GM12878 (cell line): ENCODE results near the gene RPS6KC1. TPM values are rescaled to one million over a fixed set of nuclear protein-coding genes. Genes with fewer than 3 reads are reported as not detected.

Source experiments
- ATAC-seq: fragments of 200-7000 bp; cut with Tn5 transposase; 3 replicates; pipeline ENCODE4 v1.9.1; 2020; ENCODE audit warnings: mild to moderate bottlenecking, moderate library complexity
- BruUV-seq: library from RNA; stranded (reverse); fragments of 400-500 nt; replicated peaks from 2 replicates; lab custom pipeline; 2021; lab: Mats Ljungman, UMichigan
- CTCF ChIA-PET: fragments of 300-600 bp; sonication (Branson Sonifier 250); formaldehyde crosslinking; extraction: SDS; loops from one replicate; lab custom pipeline; 2021; ENCODE audit warnings: inconsistent platforms; lab: Yijun Ruan, JAX
- POLR2A ChIA-PET: fragments of 350-600 bp; formaldehyde crosslinking; extraction: SDS; loops from one replicate; lab custom pipeline; 2021; ENCODE audit warnings: inconsistent platforms; lab: Charles Lee
- RAD21 ChIA-PET: fragments of 300-600 bp; sonication (Branson Sonifier 250); formaldehyde crosslinking; loops from one replicate; lab custom pipeline; 2023; ENCODE audit warnings: antibody characterized with exemption; ENCODE audit not compliant: unreplicated experiment; lab: Charles Lee
- SMC1A ChIA-PET: fragments of 300-600 bp; sonication (Branson Sonifier 250); formaldehyde crosslinking; loops from one replicate; lab custom pipeline; 2023; ENCODE audit not compliant: unreplicated experiment, uncharacterized antibody; lab: Charles Lee
- DNase-seq: peaks from one replicate; pipeline ENCODE4 v3.0.0-alpha.2; 2011; ENCODE audit warnings: low read depth, low spot score
- FAIRE-seq: peaks from 3 replicates; lab custom pipeline; 2011; peaks lifted over from hg19 to GRCh38; lab: Jason Lieb, UNC
- H2AFZ ChIP-seq: 2 replicates; pipeline ENCODE4 v1.6.0; 2011; ENCODE audit warnings: low read depth, low read length, control low read depth; ENCODE audit not compliant: control insufficient read depth
- H3K27ac ChIP-seq: 2 replicates; pipeline ENCODE4 v1.5.1; 2011; ENCODE audit warnings: control low read depth; ENCODE audit not compliant: control insufficient read depth, insufficient read depth
- H3K27me3 ChIP-seq, 2 experiments: replicated peaks in 1 of 2; 2 replicates each; pipeline versions ENCODE4 v1.6.0 to v1.6.1; 2011; ENCODE audit warnings: low read length in 1 of 2; ENCODE audit not compliant: control insufficient read depth in 2 of 2, insufficient read depth in 2 of 2
- H3K36me3 ChIP-seq, 2 experiments: 2 replicates each; pipeline ENCODE4 v1.5.1; 2011; ENCODE audit warnings: low read length in 1 of 2; ENCODE audit not compliant: control insufficient read depth in 2 of 2, insufficient read depth in 2 of 2
- H3K4me1 ChIP-seq: 2 replicates; pipeline ENCODE4 v1.6.1; 2011; ENCODE audit warnings: mild to moderate bottlenecking, low read length, moderate library complexity, mixed read lengths; ENCODE audit not compliant: control insufficient read depth, insufficient read depth
- H3K4me2 ChIP-seq: 2 replicates; pipeline ENCODE4 v1.6.0; 2011; ENCODE audit warnings: control low read depth; ENCODE audit not compliant: control insufficient read depth, insufficient read depth
- H3K4me3 ChIP-seq: fragments of 200-600 bp; sonication (generic); 2 replicates; pipeline ENCODE4 v1.5.1; 2016
- H3K79me2 ChIP-seq: 2 replicates; pipeline ENCODE4 v1.6.0; 2011; ENCODE audit warnings: low read length; ENCODE audit not compliant: control insufficient read depth, insufficient read depth
- H3K9ac ChIP-seq: 2 replicates; pipeline ENCODE4 v1.8.0; 2011; ENCODE audit warnings: low read length, control low read depth, mixed read lengths; ENCODE audit not compliant: control insufficient read depth, insufficient read depth
- H3K9me3 ChIP-seq: replicated peaks from 3 replicates; pipeline ENCODE4 v1.5.1; 2011; ENCODE audit warnings: mild to moderate bottlenecking, low read length; ENCODE audit not compliant: control insufficient read depth, insufficient read depth
- H4K20me1 ChIP-seq: 2 replicates; pipeline ENCODE4 v1.6.0; 2011; ENCODE audit not compliant: control insufficient read depth, insufficient read depth
- BACH1 ChIP-seq: fragments of 450-650 bp; IDR thresholded peaks from 2 replicates; pipeline ENCODE4 v1.6.1; 2017; ENCODE audit warnings: mild to moderate bottlenecking, borderline replicate concordance
- BRCA1 ChIP-seq: IDR thresholded peaks from 2 replicates; pipeline ENCODE4 v1.6.1; 2011; ENCODE audit warnings: low read depth, low read length, improper control_type of control experiment
- CHD2 ChIP-seq: IDR thresholded peaks from 2 replicates; pipeline ENCODE4 v1.6.1; 2011; ENCODE audit warnings: low read depth, low read length, improper control_type of control experiment, borderline replicate concordance
- EZH2 ChIP-seq: IDR thresholded peaks from 2 replicates; pipeline ENCODE4 v1.6.1; 2012; ENCODE audit warnings: low read depth, mild to moderate bottlenecking, control low read depth, inconsistent platforms, low read length, borderline replicate concordance; ENCODE audit not compliant: control insufficient read depth
- FOS ChIP-seq: IDR thresholded peaks from 3 replicates; pipeline ENCODE4 v1.6.1; 2011; ENCODE audit warnings: borderline replicate concordance; ENCODE audit not compliant: insufficient read length; ENCODE audit errors: extremely low read depth
- HDAC6 ChIP-seq: fragments of 200-600 bp; sonication (generic); IDR thresholded peaks from one replicate; pipeline ENCODE4 v1.8.0; 2017; ENCODE audit warnings: antibody characterized with exemption; ENCODE audit not compliant: unreplicated experiment
- JUND ChIP-seq: IDR thresholded peaks from 2 replicates; pipeline ENCODE4 v1.6.1; 2012; ENCODE audit warnings: low read depth, mild to moderate bottlenecking, low read length, improper control_type of control experiment, moderate library complexity
- MYB ChIP-seq: fragments of 150-350 bp; IDR thresholded peaks from 2 replicates; pipeline ENCODE4 v1.6.1; 2014; ENCODE audit warnings: mild to moderate bottlenecking, low read depth, low read length, borderline replicate concordance
- MYC ChIP-seq: IDR thresholded peaks from 2 replicates; pipeline ENCODE4 v1.6.1; 2011; ENCODE audit warnings: mild to moderate bottlenecking, low read length, moderate library complexity, inconsistent platforms; ENCODE audit not compliant: insufficient read depth, insufficient replicate concordance, insufficient read length, severe bottlenecking
- NFIC ChIP-seq: IDR thresholded peaks from 2 replicates; pipeline ENCODE4 v1.6.1; 2012; ENCODE audit warnings: low read depth, mild to moderate bottlenecking, inconsistent platforms, low read length, moderate library complexity
- NFXL1 ChIP-seq: fragments of 450-650 bp; IDR thresholded peaks from 2 replicates; pipeline ENCODE4 v1.6.1; 2017; ENCODE audit warnings: antibody characterized with exemption, mild to moderate bottlenecking, borderline replicate concordance
- PML ChIP-seq: IDR thresholded peaks from 2 replicates; pipeline ENCODE4 v1.6.1; 2012; ENCODE audit warnings: low read length, inconsistent platforms
- POLR2A ChIP-seq: IDR thresholded peaks from 2 replicates; pipeline ENCODE4 v1.6.1; 2011; ENCODE audit warnings: low read depth, mild to moderate bottlenecking, low read length
- RB1 ChIP-seq: fragments of 450-650 bp; formaldehyde crosslinking; IDR thresholded peaks from 2 replicates; pipeline ENCODE4 v1.6.1; 2017; ENCODE audit warnings: mild to moderate bottlenecking, borderline replicate concordance
- RFX5 ChIP-seq: IDR thresholded peaks from 2 replicates; pipeline ENCODE4 v1.6.1; 2011; ENCODE audit warnings: low read depth, low read length, improper control_type of control experiment
- YBX1 ChIP-seq: fragments of 450-650 bp; IDR thresholded peaks from 2 replicates; pipeline ENCODE4 v1.6.1; 2016; ENCODE audit warnings: antibody characterized with exemption
- ZBED1 ChIP-seq: IDR thresholded peaks from 2 replicates; pipeline ENCODE4 v1.6.1; 2016; ENCODE audit warnings: borderline replicate concordance
- ZNF24 ChIP-seq: fragments of 450-650 bp; IDR thresholded peaks from 2 replicates; pipeline ENCODE4 v1.6.1; 2017; ENCODE audit warnings: antibody characterized with exemption, mild to moderate bottlenecking
- WGBS: methylation state at CpG from one replicate; pipeline ENCODE4 v1.1.6; 2016; ENCODE audit warnings: low lambda C conversion rate; ENCODE audit not compliant: insufficient replicate concordance, insufficient coverage; ENCODE audit errors: missing lambda C conversion rate; 5-methylcytosine and 5-hydroxymethylcytosine counted together
- in situ Hi-C: fragments of 300-500 bp; cut with MboI; formaldehyde crosslinking; loops from 9 replicates; pipeline ENCODE4 v1.14.3; 2018; ENCODE audit warnings: mixed read lengths
- intact Hi-C: fragments of 100-400 bp; cut with micrococcal nuclease; formaldehyde crosslinking; loops from one replicate; pipeline ENCODE4 v1.14.2; 2022; ENCODE audit not compliant: unreplicated experiment
- polyA plus RNA-seq, 11 experiments: library from polyadenylated mRNA; depleted of rRNA in 4 of 11; unstranded in 6 of 11; stranded (reverse) in 5 of 11; fragments of >200 nt; fragmentation: Nextera tagmentation in 4 of 11; fragmentation: Illumina TruSeq in 1 of 11; extraction: Ambion mirVana in 4 of 11; extraction: Trizol in 1 of 11; gene quantifications; 1 replicate in 1 of 11; 2 replicates in 10 of 11; pipeline versions ENCODE4 v1.2.1 to v1.2.3, GENCODE V29; 2011 to 2016; ENCODE audit warnings: inconsistent platforms in 2 of 11, missing spikeins in 2 of 11, low read depth in 1 of 11
- total RNA-seq, 4 experiments: library from RNA; depleted of rRNA in 3 of 4; stranded (reverse); fragments of >200 nt in 3 of 4; fragmentation: Illumina TruSeq in 1 of 4; extraction: Trizol in 1 of 4; gene quantifications; 2 replicates each; pipeline versions ENCODE4 v1.2.1 to v1.2.3, GENCODE V29; 2013 to 2021

RPS6KC1 gene
- total and polyA plus RNA-seq, 10 of the 15 experiments (the other 5 are each of a cell fraction or from before 2014, with no cell fraction given), result 2.9 to 17.3 (median 12.2) TPM

- TF ChIP-seq EZH2 (no peak), MYC (no peak), RB1 (no peak)
Observed at GRCh38 chr1:213066363-213066762, 15.3 kb downstream of the RPS6KC1 start (continued).

GRCh38 chr1:213067352-213067751 lies 16.3 kb downstream of the RPS6KC1 start:
- in situ Hi-C loops (no loop called here), intact Hi-C loops (loop anchor here (10.0 kb wide), 1 partner anchor 403 kb away; no protein-coding TSS in a partner anchor)
- H3K4me1 ChIP-seq, result peaks cover 10% of the 10 kb centered on the region
- no TSS peak for BruUV-seq
- WGBS, result 67% methylated on average over 1 of the region's 1 CpG
- SMC1A ChIA-PET, result interaction anchor here (2.7 to 3.6 kb wide), 2 partner anchors 11 to 64 kb away, joined by 9 to 13 read pairs; no protein-coding TSS in a partner anchor
- H3K4me2 ChIP-seq, result no peak overlapping the region
- no peak overlapping the region for H2AFZ ChIP-seq
- H3K79me2 ChIP-seq, result peaks cover 10% of the 10 kb centered on the region
- POLR2A ChIA-PET, result interaction anchor here (0.6 to 1.1 kb wide), 3 partner anchors 10 to 250 kb away, joined by 3 to 5 read pairs (median 3); no protein-coding TSS in a partner anchor
- H3K36me3 ChIP-seq, result no peaks in the 10 kb centered on the region
- no peak for ATAC-seq
- DNase-seq, result no peak
- no peaks in the 10 kb centered on the region for H4K20me1 ChIP-seq
- RAD21 ChIA-PET, result no interaction called here
- no peaks in the 10 kb centered on the region for H3K27me3 ChIP-seq
- no peaks in the 10 kb centered on the region for H3K9me3 ChIP-seq
- no peak overlapping the region for H3K9ac ChIP-seq
- no peak overlapping the region for H3K4me3 ChIP-seq
- no peak for FAIRE-seq
- no peak overlapping the region for H3K27ac ChIP-seq
- CTCF ChIA-PET, result interaction anchor here (1.0 to 3.8 kb wide), 2 partner anchors 54 to 72 kb away, joined by 3 to 47 read pairs; no protein-coding TSS in a partner anchor
- TF ChIP-seq FOS (no peak), HDAC6 (no peak), NFXL1 (no peak), ZBED1 (no peak), BACH1 (no peak), PML (no peak), CHD2 (no peak), RFX5 (no peak), NFIC (no peak), JUND (no peak), POLR2A (no peak), BRCA1 (no peak), MYB (no peak), YBX1 (no peak), ZNF24 (no peak)
- TF ChIP-seq, all 136 proteins: peak for 0
